Tibial nerve (tissue), 4 donors: Measurements from ENCODE around the gene CSNK1E.

Experiments
- EP300 ChIP-seq, 2 donors: sonication (generic); formaldehyde crosslinking; IDR thresholded peaks; one replicate each; pipeline ENCODE4 v1.6.1; 2017; ENCODE audit warnings: antibody characterized with exemption in 2 of 2, mild to moderate bottlenecking in 1 of 2
- POLR2A ChIP-seq, 2 donors: fragments of 450-650 bp; IDR thresholded peaks; one replicate each; pipeline ENCODE4 v1.6.1; 2017; ENCODE audit warnings: antibody characterized with exemption in 2 of 2, mild to moderate bottlenecking in 2 of 2, moderate library complexity in 2 of 2
- TF ChIP-seq, protein P1 (sequence below), 5 experiments: fragments of 200-600 bp in 3 of 5; fragments of 450-650 bp in 2 of 5; sonication (generic) in 3 of 5; IDR thresholded peaks; one replicate each; pipeline ENCODE4 v1.5.1; 2016 to 2019; ENCODE audit warnings: antibody characterized with exemption in 5 of 5, mild to moderate bottlenecking in 3 of 5, moderate library complexity in 2 of 5

DNA sequence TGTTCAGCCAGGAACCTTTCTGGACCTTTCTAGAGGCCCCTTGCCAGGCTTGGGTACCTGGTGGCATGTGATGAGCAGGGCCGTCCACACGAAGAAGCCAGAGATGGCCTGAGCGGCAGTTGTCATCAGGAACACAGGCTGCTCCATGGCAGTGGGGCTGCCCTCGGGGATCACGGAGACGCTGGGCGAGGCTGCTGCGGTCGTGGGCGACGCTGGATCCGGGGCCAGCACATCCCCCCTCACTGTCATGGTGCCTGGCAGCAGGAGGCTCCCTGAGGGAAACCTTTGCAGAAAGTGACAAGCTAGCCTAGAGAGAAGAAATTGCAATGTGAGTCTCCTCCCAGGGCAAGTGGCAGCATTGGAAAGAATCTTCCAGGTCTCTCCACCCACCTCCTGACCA lies 69.5 kb downstream of the CSNK1E start:
- TF ChIP-seq, protein P1, sequence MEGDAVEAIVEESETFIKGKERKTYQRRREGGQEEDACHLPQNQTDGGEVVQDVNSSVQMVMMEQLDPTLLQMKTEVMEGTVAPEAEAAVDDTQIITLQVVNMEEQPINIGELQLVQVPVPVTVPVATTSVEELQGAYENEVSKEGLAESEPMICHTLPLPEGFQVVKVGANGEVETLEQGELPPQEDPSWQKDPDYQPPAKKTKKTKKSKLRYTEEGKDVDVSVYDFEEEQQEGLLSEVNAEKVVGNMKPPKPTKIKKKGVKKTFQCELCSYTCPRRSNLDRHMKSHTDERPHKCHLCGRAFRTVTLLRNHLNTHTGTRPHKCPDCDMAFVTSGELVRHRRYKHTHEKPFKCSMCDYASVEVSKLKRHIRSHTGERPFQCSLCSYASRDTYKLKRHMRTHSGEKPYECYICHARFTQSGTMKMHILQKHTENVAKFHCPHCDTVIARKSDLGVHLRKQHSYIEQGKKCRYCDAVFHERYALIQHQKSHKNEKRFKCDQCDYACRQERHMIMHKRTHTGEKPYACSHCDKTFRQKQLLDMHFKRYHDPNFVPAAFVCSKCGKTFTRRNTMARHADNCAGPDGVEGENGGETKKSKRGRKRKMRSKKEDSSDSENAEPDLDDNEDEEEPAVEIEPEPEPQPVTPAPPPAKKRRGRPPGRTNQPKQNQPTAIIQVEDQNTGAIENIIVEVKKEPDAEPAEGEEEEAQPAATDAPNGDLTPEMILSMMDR (IDR thresholded peaks at IDR 0.05) = no peak
- TF ChIP-seq POLR2A (IDR thresholded peaks at IDR 0.05) = no peak
- no peak for TF ChIP-seq EP300 (IDR thresholded peaks at IDR 0.05)
